GM19240 (cell line): ENCODE measurements around the gene PHTF1.
"Not testable (repeated sequence)": the region's sequence is repeated elsewhere in the genome, so short reads cannot be mapped to it uniquely, and the experiment has no call there.

Experiments used
- DNase-seq: peaks from one replicate; pipeline ENCODE4 v3.0.0; 2011; ENCODE audit warnings: low spot score; ENCODE audit not compliant: insufficient read length

PHTF1 gene

GRCh38 chr1:113779542-113779941 lies 20.3 kb upstream of the PHTF1 start:
- DNase-seq, result no peak

GRCh38 chr1:113777561-113777960 lies 18.3 kb upstream of the PHTF1 start:
- DNase-seq, result no peak

- DNase-seq, result no peak
Measured at GRCh38 chr1:113770031-113770430, 10.7 kb upstream of the PHTF1 start.

GRCh38 chr1:113769601-113769970 lies 10.3 kb upstream of the PHTF1 start:
- DNase-seq, result no peak

GRCh38 chr1:113768916-113769600 lies 9.8 kb upstream of the PHTF1 start:
- no peak for DNase-seq

GRCh38 chr1:113765306-113766230 lies 6.3 kb upstream of the PHTF1 start:
- DNase-seq, result no peak

- no peak for DNase-seq
Measured at GRCh38 chr1:113763661-113764060, 4.4 kb upstream of the PHTF1 start.

- no peak for DNase-seq
Measured at GRCh38 chr1:113761937-113762336, 2.7 kb upstream of the PHTF1 start.

GRCh38 chr1:113760102-113761080 lies 1.1 kb upstream of the PHTF1 start:
- DNase-seq, result no peak

- peak; percentile 21 for DNase-seq
Measured at GRCh38 chr1:113758631-113759332, 504 bp downstream of the PHTF1 start.

GRCh38 chr1:113756461-113756860 lies 2.8 kb downstream of the PHTF1 start:
- DNase-seq, result no peak

- DNase-seq, result not testable (repeated sequence)
Measured at GRCh38 chr1:113753333-113753732, 6.0 kb downstream of the PHTF1 start.

- DNase-seq, result no peak
Measured at GRCh38 chr1:113751516-113751915, 7.8 kb downstream of the PHTF1 start.

- DNase-seq, result no peak
Measured at GRCh38 chr1:113751114-113751513, 8.2 kb downstream of the PHTF1 start.

GRCh38 chr1:113749402-113749801 lies 9.9 kb downstream of the PHTF1 start:
- DNase-seq, result no peak

GRCh38 chr1:113747376-113747775 lies 11.9 kb downstream of the PHTF1 start:
- no peak for DNase-seq

GRCh38 chr1:113745425-113745824 lies 13.9 kb downstream of the PHTF1 start:
- no peak for DNase-seq

GRCh38 chr1:113744114-113744513 lies 15.2 kb downstream of the PHTF1 start:
- no peak for DNase-seq

GRCh38 chr1:113742515-113742914 lies 16.8 kb downstream of the PHTF1 start:
- no peak for DNase-seq

- no peak for DNase-seq
Measured at GRCh38 chr1:113734357-113735055, 24.8 kb downstream of the PHTF1 start.
